Keratinocyte (primary cell): ENCODE data around the gene PTCHD1. TPM values are rescaled to one million over a fixed set of nuclear protein-coding genes. Genes with fewer than 3 reads are reported as not detected.

Experiments used
- DNase-seq: peaks from one replicate; pipeline ENCODE4 v3.0.0-alpha.2; 2011; ENCODE audit warnings: low read depth, missing footprints, low spot score
- FAIRE-seq: peaks from 2 replicates; lab custom pipeline; 2011; peaks lifted over from hg19 to GRCh38; lab: Jason Lieb, UNC
- H2AFZ ChIP-seq: 2 replicates; pipeline ENCODE4 v1.6.0; 2012; ENCODE audit warnings: low read length, control low read depth, inconsistent platforms; ENCODE audit not compliant: control insufficient read depth
- H3K27ac ChIP-seq: 2 replicates; pipeline ENCODE4 v1.5.1; 2011; ENCODE audit warnings: low read length; ENCODE audit not compliant: control insufficient read depth, insufficient read depth
- H3K27me3 ChIP-seq: 3 replicates; pipeline ENCODE4 v1.6.0; 2011; ENCODE audit warnings: low read length; ENCODE audit not compliant: control insufficient read depth, insufficient read depth; ENCODE audit errors: extremely low read depth
- H3K36me3 ChIP-seq, 2 experiments: 2 replicates in 1 of 2; 3 replicates in 1 of 2; pipeline ENCODE4 v1.5.1; 2011; ENCODE audit warnings: low read length in 2 of 2, mild to moderate bottlenecking in 1 of 2; ENCODE audit not compliant: control insufficient read depth in 2 of 2, insufficient read depth in 2 of 2; ENCODE audit errors: extremely low read depth in 1 of 2
- H3K4me1 ChIP-seq: 3 replicates; pipeline ENCODE4 v1.5.1; 2011; ENCODE audit warnings: low read length; ENCODE audit not compliant: control insufficient read depth, insufficient read depth; ENCODE audit errors: extremely low read depth
- H3K4me2 ChIP-seq: 3 replicates; pipeline ENCODE4 v1.6.0; 2011; ENCODE audit warnings: low read depth, low read length; ENCODE audit not compliant: control insufficient read depth, insufficient read depth; ENCODE audit errors: extremely low read depth
- H3K4me3 ChIP-seq, 3 experiments: fragments of 200-600 bp in 1 of 3; sonication (generic) in 1 of 3; 2 replicates in 2 of 3; 3 replicates in 1 of 3; pipeline ENCODE4 v1.5.1; 2011 to 2016; ENCODE audit warnings: low read length in 3 of 3, mild to moderate bottlenecking in 3 of 3, control low read depth in 2 of 3, inconsistent platforms in 1 of 3, low read depth in 1 of 3, mixed read lengths in 1 of 3, mixed run types in 1 of 3, moderate library complexity in 1 of 3; ENCODE audit not compliant: control insufficient read depth in 2 of 3, insufficient read depth in 2 of 3; ENCODE audit errors: extremely low read depth in 1 of 3
- H3K79me2 ChIP-seq: 2 replicates; pipeline ENCODE4 v1.6.0; 2012; ENCODE audit warnings: low read length; ENCODE audit not compliant: control insufficient read depth, insufficient read depth
- H3K9ac ChIP-seq: 3 replicates; pipeline ENCODE4 v1.6.0; 2011; ENCODE audit warnings: low read length; ENCODE audit not compliant: control insufficient read depth, insufficient read depth; ENCODE audit errors: extremely low read depth
- H3K9me1 ChIP-seq: 3 replicates; pipeline ENCODE4 v1.6.0; 2011; ENCODE audit warnings: low read length; ENCODE audit not compliant: control insufficient read depth, insufficient read depth; ENCODE audit errors: extremely low read depth
- H3K9me3 ChIP-seq: 2 replicates; pipeline ENCODE4 v1.5.1; 2012; ENCODE audit warnings: low read depth, low read length; ENCODE audit not compliant: control insufficient read depth
- H4K20me1 ChIP-seq: 3 replicates; pipeline ENCODE4 v1.6.0; 2011; ENCODE audit warnings: low read length; ENCODE audit not compliant: control insufficient read depth, insufficient read depth; ENCODE audit errors: extremely low read depth
- EZH2 ChIP-seq: IDR thresholded peaks from one replicate; pipeline ENCODE4 v1.6.1; 2012; ENCODE audit warnings: inconsistent platforms, mild to moderate bottlenecking, low read length, moderate library complexity
- dilution Hi-C: fragments of 300-500 bp; cut with MboI; formaldehyde crosslinking; loops from one replicate; pipeline ENCODE4 v1.7.0; 2020; ENCODE audit warnings: low sequenced_read_pairs; ENCODE audit not compliant: extremely low pct_ligation_motif_present
- polyA plus RNA-seq, 5 experiments: library from polyadenylated mRNA; depleted of rRNA in 3 of 5; stranded (reverse) in 3 of 5; stranded (forward) in 1 of 5; unstranded in 1 of 5; fragments of >200 nt; gene quantifications; 1 replicate in 1 of 5; 2 replicates in 3 of 5; 3 replicates in 1 of 5; pipeline versions ENCODE4 v1.2.1 to v1.2.3, GENCODE V29; 2011 to 2012; ENCODE audit warnings: missing spikeins in 2 of 5, low read depth in 1 of 5, low replicate concordance in 1 of 5
- TF ChIP-seq, protein P1 (sequence below), 3 experiments: IDR thresholded peaks in 1 of 3; conservative IDR thresholded peaks in 1 of 3; optimal IDR thresholded peaks in 1 of 3; 2 replicates in 2 of 3; 3 replicates in 1 of 3; pipeline versions ENCODE3 to v1.5.1; 2011; ENCODE audit warnings: low read length in 3 of 3, mild to moderate bottlenecking in 3 of 3, moderate library complexity in 2 of 3, control low read depth in 1 of 3, inconsistent platforms in 1 of 3; ENCODE audit not compliant: insufficient read depth in 2 of 3; ENCODE audit errors: extremely low read depth in 1 of 3

The PTCHD1 gene
- polyA plus RNA-seq, 1 donor (not counting 4 experiments of a cell fraction or from before 2014, with no cell fraction given) = not detected

GRCh38 chrX:23356189-23356588 is 21.5 kb downstream of the PTCHD1 start:
- DNase-seq (no peak), FAIRE-seq (no peak)
- H3K79me2 ChIP-seq = no peaks in the 10 kb centered on the region
- no peak overlapping the region for H3K27ac ChIP-seq
- no peak overlapping the region for H3K4me2 ChIP-seq
- no peak overlapping the region for H3K9ac ChIP-seq
- no peak for TF ChIP-seq EZH2
- TF ChIP-seq, protein P1, sequence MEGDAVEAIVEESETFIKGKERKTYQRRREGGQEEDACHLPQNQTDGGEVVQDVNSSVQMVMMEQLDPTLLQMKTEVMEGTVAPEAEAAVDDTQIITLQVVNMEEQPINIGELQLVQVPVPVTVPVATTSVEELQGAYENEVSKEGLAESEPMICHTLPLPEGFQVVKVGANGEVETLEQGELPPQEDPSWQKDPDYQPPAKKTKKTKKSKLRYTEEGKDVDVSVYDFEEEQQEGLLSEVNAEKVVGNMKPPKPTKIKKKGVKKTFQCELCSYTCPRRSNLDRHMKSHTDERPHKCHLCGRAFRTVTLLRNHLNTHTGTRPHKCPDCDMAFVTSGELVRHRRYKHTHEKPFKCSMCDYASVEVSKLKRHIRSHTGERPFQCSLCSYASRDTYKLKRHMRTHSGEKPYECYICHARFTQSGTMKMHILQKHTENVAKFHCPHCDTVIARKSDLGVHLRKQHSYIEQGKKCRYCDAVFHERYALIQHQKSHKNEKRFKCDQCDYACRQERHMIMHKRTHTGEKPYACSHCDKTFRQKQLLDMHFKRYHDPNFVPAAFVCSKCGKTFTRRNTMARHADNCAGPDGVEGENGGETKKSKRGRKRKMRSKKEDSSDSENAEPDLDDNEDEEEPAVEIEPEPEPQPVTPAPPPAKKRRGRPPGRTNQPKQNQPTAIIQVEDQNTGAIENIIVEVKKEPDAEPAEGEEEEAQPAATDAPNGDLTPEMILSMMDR (optimal IDR thresholded peaks at IDR 0.05 in 1 of 3, IDR thresholded peaks at IDR 0.05 in 1 of 3, conservative IDR thresholded peaks at IDR 0.05 in 1 of 3; ENCODE audit: extremely low read depth in 1 of 3, insufficient read depth in 2 of 3, low read length in 3 of 3) = no peak
- no peaks in the 10 kb centered on the region for H3K27me3 ChIP-seq
- no peaks in the 10 kb centered on the region for H3K9me1 ChIP-seq
- H3K4me1 ChIP-seq = no peaks in the 10 kb centered on the region
- H4K20me1 ChIP-seq = no peaks in the 10 kb centered on the region
- no peaks in the 10 kb centered on the region for H3K36me3 ChIP-seq
- H3K9me3 ChIP-seq = no peaks in the 10 kb centered on the region
- no peak overlapping the region for H3K4me3 ChIP-seq
- dilution Hi-C loops = no loop called here
- H2AFZ ChIP-seq = no peak overlapping the region

DNA sequence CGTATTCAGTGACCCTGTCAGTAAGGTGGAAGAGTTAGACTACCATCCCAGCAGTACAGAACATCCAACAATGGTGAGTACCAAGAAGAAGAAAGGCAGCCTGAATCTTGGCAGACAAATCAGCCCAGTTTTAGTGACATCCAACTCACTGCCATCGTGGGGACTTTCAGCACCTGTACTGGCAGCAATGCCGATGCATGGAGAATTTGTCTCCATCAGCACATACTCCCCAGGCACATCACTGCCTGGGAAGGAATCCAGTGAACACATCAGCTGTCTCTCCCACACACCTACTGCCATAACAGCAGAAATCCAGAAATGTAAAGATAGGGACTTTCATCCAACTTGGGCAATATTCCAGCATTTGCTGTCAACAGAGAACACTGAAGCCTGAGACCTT is 29.8 kb downstream of the PTCHD1 start:
- no peak for FAIRE-seq
- dilution Hi-C loops = no loop called here

More for the DNA sequence above, 29.8 kb downstream of the PTCHD1 start:
- DNase-seq = no peak
- no peak overlapping the region for H3K27ac ChIP-seq
- no peaks in the 10 kb centered on the region for H3K4me1 ChIP-seq
- no peaks in the 10 kb centered on the region for H4K20me1 ChIP-seq
- H3K79me2 ChIP-seq = no peaks in the 10 kb centered on the region
- no peak overlapping the region for H3K4me2 ChIP-seq
- H3K9me3 ChIP-seq = no peaks in the 10 kb centered on the region
- no peak overlapping the region for H2AFZ ChIP-seq
- H3K4me3 ChIP-seq = no peak overlapping the region
- TF ChIP-seq EZH2 = no peak
- TF ChIP-seq, protein P1 (optimal IDR thresholded peaks at IDR 0.05 in 1 of 3, IDR thresholded peaks at IDR 0.05 in 1 of 3, conservative IDR thresholded peaks at IDR 0.05 in 1 of 3; ENCODE audit: extremely low read depth in 1 of 3, insufficient read depth in 2 of 3, low read length in 3 of 3) = no peak
- no peaks in the 10 kb centered on the region for H3K36me3 ChIP-seq
- H3K9ac ChIP-seq = no peak overlapping the region
- H3K27me3 ChIP-seq = no peaks in the 10 kb centered on the region
- H3K9me1 ChIP-seq = no peaks in the 10 kb centered on the region
